NK-92 (cell line): ENCODE data around the gene FXYD3.

Experiments
- DNase-seq: peaks from one replicate; lab custom pipeline; 2025; ENCODE audit not compliant: unreplicated experiment; lab: John Stamatoyannopoulos, UW

Gene FXYD3

DNA sequence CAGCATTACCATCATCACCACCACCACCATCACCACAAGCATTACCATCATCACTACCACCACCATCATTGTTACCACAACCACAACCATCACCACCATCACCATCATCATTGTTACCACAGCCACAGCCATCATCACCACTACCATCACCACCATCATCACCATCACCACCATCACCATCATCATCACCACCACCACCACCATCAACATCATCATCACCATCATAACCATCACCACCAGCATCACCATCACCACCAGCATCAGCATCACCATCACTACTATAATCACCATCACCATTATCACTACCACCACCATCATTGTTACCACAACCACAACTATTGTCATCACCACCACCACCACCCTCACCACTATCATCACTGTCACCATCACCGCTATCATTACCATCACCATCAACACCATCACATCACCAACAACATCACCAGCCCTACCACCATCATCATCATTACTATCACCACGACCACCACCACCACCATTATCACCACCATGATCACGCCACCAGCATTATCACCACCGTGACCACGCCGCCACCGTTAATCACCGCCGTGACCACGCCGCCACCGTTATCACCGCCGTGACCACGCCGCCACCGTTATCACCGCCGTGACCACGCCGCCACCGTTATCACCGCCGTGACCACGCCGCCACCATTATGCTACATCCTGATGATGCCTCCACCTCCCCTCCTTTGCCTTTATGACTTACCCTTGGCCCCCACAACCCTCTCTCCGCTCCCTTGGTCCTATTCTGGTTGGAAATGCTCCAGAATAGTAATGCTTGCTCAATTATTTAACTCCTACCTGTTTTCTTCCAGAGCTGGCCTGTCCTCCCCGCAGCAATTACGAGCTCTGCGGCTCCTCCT lies 10.0 kb upstream of the FXYD3 start:
- DNase-seq: no peak

DNA sequence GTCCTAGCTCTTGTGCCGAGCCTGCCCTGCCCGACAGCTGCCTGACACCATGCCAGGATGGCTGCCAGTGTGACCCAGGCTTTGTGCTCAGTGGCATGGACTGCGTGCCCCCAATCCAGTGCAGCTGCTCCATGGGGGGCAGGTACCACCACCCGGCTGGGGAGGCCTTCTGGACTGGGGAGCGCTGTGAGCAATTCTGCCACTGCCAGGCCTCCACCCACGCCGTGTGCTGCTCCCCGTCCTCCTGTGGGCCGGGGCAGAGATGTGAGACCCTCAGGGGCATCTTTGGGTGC lies 9.4 kb upstream of the FXYD3 start:
- DNase-seq: no peak

DNA sequence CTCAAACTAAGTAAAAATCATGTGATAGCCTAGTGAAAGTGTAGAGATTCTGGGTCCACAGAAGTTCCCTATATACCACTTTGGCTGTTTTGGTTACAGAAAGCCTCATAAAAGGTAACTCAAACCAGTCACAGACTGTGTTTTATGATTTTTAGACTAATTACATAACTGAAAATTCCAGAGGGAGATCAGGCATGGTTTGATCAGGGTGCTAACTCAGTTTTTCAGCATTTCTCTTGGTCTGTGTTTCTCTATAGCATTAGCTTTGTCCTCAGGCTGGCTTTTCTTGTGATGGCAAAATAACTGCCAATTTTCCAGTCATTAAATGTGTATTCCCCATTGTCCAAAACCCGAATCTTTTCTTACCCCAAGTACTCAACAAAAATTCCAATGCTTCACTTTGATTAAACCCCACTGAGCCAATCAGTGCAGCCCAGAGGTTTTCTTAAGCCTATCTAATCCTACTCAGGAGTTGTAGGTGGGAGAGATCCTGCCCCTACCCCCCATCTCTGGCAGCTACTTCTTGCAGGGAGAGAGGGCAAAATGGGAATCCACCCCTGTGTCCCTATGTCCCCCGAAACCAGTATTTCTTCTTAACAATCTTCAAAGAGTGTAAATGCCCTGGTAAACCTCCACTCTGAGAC lies 8.6 kb upstream of the FXYD3 start:
- DNase-seq: no peak

DNA sequence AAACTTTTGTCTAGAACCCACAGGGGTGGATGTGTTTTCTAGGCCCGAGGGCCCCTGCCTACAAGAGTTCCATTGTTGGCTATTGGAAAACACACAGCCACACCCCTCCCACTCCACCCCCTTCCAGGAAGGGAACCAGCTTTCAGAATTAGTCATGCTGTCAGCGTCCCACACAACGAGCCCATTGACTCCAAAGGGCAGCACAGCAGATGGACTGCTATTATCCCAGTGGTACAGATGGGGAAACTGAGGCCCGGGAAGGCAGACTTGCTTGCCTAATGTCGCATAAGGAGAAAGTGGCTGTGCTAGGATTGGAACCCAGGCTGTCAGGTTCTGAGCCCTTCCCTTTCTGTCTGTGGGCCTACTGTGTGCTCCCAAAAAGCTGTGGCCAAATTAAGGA lies 8.1 kb upstream of the FXYD3 start:
- no peak for DNase-seq

DNA sequence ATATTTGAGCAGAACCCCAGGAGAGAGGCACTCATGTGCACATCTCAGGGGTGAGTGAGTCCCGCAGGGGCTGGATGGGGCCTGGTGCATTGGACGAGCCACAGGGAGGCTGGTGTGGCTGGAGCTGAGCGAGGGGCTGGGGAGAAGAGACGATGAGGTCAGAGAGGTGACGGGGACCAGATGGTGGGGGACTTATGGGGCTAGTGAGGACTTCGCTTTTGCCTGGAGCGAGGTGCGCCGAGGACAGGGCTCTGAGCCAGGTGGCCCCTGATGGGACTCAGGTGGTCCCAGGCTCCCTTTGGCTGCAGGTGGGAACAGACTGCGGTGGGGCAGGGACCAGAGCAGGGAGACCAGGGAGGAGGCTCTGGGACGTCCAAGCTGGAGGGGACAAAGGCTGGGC lies 6.9 kb upstream of the FXYD3 start:
- DNase-seq: no peak

DNA sequence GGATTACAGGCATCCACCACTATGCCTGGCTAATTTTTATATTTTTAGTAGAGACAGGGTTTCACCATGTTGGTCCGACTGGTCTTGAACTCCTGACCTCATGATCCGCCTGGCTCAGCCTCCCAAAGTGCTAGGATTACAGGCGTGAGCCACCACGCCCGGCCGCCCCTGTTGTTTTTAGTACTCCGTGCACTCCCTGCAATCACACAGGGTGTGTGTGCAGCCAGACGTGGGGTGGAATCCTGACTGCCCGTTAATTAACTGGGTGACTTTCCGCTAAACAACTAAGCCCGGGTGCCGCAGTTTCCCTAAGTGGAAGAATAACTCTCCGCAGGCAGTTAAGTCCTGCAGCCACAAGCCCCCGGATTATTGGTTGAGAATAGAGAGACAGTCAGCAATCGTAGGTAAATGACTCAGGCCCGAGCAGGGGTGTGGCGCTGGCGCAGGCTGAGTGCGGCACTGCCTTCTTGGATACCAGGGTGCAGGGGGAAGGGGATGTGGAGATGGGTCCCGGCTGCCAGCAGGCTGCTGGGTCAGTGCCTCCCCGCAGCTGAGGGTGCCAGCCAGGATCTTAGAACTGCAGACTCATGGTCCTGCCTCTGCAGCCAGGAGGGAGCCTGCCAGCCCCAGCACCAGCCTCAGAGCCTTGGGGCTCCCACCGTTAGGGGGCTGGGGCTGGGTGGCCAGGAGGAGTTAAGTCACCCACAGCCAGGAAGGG lies 6.1 kb upstream of the FXYD3 start:
- DNase-seq: no peak

DNA sequence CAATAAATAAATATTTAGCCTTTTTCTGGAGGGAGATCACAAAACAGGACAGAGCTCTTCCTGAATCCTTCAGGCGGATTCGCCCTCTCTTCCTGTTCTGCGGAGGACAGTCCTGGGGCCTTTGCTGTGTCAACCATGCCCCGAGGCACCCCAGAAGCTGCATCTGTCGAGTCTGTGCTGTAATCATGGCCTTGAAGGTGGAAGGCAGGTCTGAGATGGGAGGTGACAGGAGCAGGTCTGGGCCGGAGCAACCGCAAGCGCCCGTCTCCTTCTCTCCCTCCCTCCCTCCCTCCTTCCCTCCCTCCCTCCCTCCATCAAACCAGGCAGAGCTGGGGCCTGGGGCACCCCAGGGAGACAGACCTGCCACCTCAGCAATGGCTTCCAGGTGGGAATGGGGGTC lies 4.6 kb upstream of the FXYD3 start:
- no peak for DNase-seq

DNA sequence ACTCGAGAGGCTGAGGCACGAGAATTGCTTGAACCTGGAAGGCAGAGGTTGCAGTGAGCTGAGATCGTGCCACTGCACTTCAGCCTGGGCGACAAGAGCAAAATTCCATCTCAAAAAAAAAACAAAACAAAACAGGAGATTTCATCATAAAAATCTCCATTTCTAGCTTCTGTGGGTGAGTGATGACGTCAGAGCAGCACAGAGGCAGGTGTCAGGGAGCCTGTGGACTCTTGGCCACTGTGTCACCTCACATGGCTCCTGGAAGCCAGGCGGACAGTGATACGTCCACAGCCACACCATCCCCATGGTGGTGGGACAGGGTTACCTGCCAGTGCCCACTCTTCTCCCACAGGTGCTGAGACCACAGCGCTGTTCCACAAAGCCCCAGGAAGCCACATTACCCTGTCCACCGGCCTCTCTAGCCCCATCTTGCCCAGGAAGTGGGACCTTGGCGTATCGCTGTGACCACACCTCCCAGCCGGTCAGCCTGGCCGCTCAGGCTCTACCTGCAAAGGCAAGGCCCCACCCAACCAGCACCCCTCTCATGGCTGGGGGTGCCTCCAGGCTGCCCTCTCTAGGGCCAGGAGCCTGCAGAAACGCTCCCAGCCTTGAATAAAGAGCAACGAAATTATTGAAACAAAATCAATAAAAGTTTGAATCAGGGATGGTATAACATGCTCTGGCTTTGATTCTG lies 2.5 kb upstream of the FXYD3 start:
- no peak for DNase-seq

DNA sequence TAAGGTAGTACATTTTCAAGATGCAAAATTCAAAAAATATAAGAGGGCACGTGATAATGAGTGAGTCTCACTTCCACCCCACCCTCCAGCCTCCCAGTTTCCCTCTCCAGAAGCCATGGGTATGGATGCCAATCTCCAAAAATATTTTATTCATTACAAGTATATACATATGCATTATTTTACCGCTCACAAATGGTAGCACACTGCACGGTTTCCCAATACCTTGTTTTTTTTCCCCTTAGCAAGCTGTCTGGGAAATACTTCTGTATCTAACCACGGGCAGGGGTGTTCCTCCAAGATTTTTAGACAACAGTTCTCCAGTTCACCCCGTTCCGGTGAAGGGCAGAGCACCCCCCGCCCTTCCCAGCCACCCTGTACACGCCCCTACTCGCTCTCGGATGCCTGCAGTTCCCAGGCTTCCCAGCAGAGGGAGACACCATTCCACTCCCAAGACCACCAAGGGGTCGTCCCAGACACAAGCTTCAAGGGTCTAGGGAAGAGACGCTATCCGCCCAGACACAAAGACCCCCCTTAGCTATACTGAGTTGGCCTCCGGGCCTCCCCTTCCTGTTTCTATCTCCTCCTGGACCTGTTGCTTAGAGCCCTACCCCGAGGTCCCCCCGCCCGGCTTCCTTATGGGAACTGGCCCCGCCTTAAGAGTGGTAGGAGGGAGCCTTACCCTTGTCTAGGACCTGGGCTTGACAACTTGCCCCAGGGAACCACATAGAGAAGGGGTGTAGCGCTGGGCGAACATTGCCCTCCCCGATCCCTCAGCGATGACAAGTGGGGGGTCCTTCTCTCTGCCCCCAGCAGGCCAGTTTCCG lies 1.1 kb upstream of the FXYD3 start:
- DNase-seq: no peak

DNA sequence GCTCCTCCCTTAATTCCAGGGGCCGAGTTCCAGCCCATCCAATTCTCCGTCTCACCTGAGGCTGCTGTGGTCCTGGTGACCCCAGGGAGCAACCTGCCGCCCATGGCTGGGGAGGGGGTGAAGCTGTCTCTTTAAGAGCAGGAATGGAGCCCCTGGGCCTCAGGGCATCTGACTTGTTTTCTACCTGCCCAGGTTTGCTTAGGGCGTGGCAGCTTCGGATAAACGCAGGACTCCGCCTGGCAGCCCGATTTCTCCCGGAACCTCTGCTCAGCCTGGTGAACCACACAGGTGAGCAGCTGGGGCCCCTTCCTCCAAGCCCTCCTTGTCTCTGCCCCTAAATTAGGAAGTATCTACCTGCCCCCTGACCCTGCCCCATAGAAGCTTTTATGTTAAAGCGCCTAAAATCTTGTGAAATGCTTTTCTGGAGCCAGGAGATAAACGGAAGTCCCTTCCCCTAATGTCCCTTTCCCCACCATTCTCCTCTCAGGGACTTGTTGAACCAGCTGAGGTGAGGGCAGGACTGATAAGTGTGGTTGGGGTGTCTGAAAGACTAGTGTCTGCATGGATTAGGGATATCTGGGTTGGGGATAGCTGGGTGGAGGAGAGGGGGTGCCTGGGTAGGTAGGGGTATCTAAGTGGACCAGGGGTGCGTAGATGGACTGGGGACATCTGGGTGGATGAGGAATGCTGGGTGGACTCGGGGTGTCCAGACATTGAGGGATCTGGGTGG lies 614 bp downstream of the FXYD3 start:
- DNase-seq: no peak

DNA sequence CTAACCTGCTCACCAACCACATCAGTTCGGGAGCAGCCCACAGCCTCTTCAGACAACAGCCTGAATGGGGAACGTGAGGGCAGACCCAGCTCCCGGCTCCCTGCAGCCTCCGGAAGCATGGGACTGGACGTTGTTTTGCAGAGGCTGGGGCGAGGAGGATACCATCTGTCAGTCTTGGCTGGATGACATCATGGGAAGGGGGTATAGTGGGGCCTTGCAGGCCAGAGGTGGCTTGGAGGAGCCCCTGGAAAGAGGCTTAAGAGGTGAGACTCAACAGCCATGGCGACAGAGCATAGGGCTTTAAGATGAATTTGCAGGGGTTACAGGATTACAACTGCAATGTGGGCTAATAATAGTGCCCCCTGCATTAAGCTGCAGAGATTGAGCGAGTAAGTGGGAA lies 1.5 kb downstream of the FXYD3 start:
- no peak for DNase-seq

DNA sequence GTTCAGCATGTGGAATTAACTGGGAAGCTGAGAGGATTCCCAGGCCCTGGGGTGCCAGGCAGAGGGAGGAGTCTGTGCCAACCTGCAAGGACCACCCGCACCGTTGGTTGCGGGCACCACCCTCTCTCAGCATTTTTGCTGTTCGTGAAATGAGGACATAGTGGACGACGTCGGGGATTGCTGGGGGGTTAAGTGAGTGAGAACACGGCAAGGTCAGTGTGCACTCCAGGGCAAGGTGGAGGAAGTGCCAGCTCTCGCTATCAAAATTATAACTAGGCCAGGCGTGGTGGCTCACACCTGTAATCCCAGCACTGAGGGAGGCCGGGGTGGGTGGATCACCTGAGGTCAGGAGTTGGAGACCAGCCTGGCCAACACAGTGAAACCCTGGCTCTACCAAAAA lies 2.2 kb downstream of the FXYD3 start:
- DNase-seq: no peak

DNA sequence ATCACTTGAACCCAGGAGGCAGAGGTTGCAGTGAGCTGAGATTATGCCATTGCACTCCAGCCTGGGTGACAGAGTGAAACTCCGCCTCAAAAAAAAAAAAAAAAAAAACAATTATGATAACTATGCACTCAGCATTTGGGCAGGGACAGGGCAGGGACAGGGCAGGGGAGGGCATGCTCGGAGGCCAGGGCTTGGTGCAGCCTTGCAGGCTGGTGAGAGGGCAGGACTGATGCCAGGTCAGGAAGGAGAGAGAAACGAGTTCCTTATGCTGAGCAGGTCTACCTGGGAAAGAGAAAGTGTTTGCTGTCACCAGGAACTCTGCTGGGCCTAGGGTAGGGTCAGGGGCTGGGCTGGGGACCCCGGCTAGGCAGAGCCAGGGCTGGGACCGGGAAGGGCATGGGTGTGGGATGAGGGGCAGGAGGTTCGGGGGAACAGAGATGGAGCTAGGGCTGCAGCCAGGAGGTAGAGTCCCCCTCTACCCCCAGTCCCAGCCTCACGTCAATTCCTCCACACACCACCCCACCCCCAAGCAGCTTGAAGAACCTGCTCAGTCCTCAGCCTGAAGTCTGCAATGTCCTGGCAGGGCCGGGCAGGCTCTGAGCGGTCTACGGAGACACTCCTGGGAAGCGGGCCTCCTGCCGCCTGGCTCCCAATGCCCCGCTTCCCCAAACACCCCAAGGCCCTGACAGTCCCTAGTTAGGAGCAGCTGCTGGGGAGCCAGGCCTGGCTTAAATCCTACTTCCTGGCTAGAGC lies 2.8 kb downstream of the FXYD3 start:
- no peak for DNase-seq

DNA sequence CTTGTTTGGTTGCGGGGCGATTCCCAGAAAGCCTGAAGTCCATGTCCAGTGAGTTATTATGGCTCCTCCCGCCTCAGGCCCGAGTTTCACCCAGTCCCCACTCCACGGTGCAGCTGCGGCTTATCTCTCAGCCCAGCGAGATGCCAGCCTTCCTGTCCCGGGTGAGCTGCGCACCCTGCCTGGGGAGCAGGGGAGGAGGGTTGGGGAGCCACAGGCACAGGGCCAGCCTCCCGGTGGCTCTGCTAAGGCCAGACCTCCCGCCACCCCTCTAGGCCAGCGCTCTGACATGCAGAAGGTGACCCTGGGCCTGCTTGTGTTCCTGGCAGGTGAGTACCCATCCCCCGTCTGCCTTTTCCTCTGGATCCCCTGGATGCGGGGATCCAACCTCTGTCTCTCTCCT lies 3.5 kb downstream of the FXYD3 start:
- no peak for DNase-seq

DNA sequence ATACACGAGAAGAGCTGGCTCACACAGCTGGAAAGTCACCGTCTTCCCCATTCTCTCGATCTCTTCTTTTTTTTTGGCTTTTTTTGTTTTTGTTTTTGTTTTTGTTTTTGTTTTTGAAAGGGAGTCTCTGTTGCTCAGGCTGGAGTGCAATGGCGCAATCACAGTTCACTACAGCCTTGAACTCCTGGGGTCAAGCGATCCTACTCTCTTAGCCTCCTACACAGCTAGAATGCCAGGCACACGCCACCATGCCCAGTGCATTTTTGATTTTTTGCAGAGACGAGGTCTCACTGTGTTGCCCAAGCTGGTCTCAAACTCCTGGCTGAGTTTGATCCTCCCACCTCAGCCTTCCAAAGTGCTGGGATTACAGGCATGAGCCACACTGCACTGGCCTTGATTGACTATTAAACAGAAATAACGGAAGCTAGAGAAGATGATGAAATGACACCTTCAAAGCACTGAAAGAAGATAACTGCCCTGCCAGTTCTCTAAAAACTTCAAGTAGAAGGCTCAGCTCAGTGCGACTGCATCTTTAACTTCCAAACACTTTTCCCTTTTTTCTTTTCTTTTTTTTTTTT lies 4.0 kb downstream of the FXYD3 start:
- no peak for DNase-seq

DNA sequence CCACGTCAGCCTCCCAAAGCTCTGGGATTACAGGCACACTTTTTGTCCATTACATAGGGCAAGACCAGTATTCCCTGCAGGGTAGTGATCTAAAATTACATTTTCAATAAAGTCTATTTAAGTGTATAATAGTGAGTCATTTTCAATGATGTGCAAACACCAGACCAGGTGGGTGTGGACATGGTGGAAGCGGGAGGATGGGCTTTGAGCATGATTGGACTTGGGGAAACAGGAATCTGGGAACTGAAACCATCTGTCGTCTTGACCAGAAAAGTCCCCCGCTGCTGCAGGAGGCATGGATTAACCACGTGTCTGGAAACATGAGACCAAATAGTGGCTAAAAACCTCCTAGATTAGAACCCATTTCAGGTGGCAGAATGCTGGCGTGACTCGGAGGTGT lies 4.9 kb downstream of the FXYD3 start:
- no peak for DNase-seq

DNA sequence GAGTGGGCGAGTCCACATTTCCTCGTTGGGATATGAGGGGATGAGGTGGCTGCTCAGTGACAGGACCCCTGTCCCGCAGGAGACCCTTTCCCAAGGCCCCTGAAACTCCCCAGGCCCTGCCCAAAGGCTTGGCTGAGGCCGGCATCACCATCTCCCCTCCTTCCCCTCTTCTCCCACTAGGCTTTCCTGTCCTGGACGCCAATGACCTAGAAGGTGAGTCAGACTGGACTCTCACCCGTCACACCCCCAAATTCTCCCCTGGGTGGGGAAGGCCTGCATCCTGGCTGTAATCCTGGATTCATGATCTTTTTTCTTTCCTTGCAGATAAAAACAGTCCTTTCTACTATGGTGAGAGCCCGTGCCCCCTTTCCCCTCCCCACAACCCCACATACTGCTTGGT lies 5.3 kb downstream of the FXYD3 start:
- DNase-seq: no peak

DNA sequence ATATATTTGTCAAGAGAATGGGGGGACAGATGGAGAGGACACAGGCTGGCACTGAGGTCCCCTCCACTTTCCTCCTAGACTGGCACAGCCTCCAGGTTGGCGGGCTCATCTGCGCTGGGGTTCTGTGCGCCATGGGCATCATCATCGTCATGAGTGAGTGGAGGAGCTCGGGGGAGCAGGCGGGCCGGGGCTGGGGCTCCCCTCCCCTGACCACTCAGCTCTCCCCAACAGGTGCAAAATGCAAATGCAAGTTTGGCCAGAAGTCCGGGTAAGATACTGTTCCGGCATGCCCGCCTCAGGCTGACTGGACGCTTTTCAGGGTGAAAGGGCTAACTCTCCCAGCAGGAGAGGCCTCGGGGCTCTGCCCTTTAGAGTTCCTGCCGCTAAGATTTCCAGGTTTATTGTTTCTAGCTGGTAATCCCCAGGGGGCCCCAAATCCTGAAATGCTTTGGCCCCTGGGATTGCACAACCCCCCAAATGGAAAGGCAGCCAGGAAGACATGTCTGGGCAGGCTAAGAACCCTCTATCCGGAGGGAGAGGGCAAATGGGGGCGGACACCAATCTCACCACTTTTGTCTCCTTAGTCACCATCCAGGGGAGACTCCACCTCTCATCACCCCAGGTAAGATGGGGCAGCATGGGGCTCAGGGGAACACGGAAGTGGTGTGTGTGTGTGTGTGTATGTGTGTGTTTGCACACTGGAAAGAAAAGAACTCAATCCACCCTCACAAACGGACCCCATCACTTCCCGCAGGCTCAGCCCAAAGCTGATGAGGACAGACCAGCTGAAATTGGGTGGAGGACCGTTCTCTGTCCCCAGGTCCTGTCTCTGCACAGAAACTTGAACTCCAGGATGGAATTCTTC lies 7.3 kb downstream of the FXYD3 start:
- DNase-seq: no peak
